ENCODE data around the gene MAGED2. TPM values are rescaled to one million over a fixed set of nuclear protein-coding genes. Genes with fewer than 3 reads are reported as not detected.
"Not testable (repeated sequence)": the region's sequence is repeated elsewhere in the genome, so short reads cannot be mapped to it uniquely, and the experiment has no call there.

The MAGED2 gene
- total RNA-seq (2021) (102 and 113 TPM in 2 replicates), Bru-seq, nascent RNA (percentile 59 among the genes with signal in this experiment), BruChase-seq, experiment 1, labeled RNA remaining after a 2-hour chase (percentile 65 among the genes with signal in this experiment), BruChase-seq, experiment 2, labeled RNA remaining after a 6-hour chase (percentile 78 among the genes with signal in this experiment)
- long read RNA-seq, transcript MAGED2-204 (13 exons, 2,048 nt), result minor isoform, 69 of 353 reads
- long read RNA-seq, transcript MAGED2-203 (12 exons, 2,066 nt), result minor isoform, 31 of 353 reads
- long read RNA-seq, transcript MAGED2-201 (12 exons, 1,958 nt), result minor isoform, 14 of 353 reads
- long read RNA-seq, transcript MAGED2-206 (13 exons, 2,189 nt), result major isoform, 162 of 353 reads
- long read RNA-seq, partial matches to known transcripts, result 31 of 353 reads
- long read RNA-seq, other reads (novel, unspliced or antisense), result 43 of 353 reads

- H3K4me1 ChIP-seq (ENCODE audit: insufficient read depth, low read length, poor library complexity, severe bottlenecking), result peaks cover 3% of the 10 kb centered on the region
- ChIA-PET POLR2A (ENCODE audit: low non-redundant PET) (no interaction called here), CTCF (no interaction called here)
These were observed at the start of gene MAGED2 for GRCh38 chrX:54807524-54808108. TSS of gene MAGED2 (plus strand) at chrX:54807745. CDS start at chrX:54809332, 1,587 bp downstream.

GRCh38 chrX:54758114-54759055 is 49.2 kb upstream of the MAGED2 start:
- H3K27me3 ChIP-seq (replicated peaks; ENCODE audit: insufficient read depth, low read depth, low read length, poor library complexity), result no peaks in the 10 kb centered on the region
- no peaks in the 10 kb centered on the region for H3K9me3 ChIP-seq (ENCODE audit: low read depth, low read length, poor library complexity, severe bottlenecking)
- ChIA-PET CTCF (no interaction called here), POLR2A (ENCODE audit: low non-redundant PET) (no interaction called here)
- intact Hi-C loops (cut with micrococcal nuclease; ENCODE audit: unreplicated experiment), result no loop called here
- TF ChIP-seq EZH2 (IDR thresholded peaks at IDR 0.05; ENCODE audit: borderline replicate concordance, low read depth, low read length, poor library complexity, severe bottlenecking) (no peak), CTCF (conservative IDR thresholded peaks at IDR 0.05; ENCODE audit: low read depth, low read length) (no peak)
- H3K27ac ChIP-seq (ENCODE audit: low read depth, low read length, poor library complexity, severe bottlenecking), result no peak overlapping the region
- H3K4me1 ChIP-seq (ENCODE audit: insufficient read depth, low read length, poor library complexity, severe bottlenecking), result no peaks in the 10 kb centered on the region
- no TSS peak for BruUV-seq (replicated peaks)
- H3K36me3 ChIP-seq (ENCODE audit: insufficient read depth, low read length, poor library complexity, severe bottlenecking), result no peaks in the 10 kb centered on the region
- DNase-seq (ENCODE audit: low spot score), result no peak
- no peak overlapping the region for H3K4me3 ChIP-seq (ENCODE audit: low read depth, low read length, poor library complexity, severe bottlenecking)

More at GRCh38 chrX:54807524-54808108, at the start of gene MAGED2:
- TF ChIP-seq EZH2 (IDR thresholded peaks at IDR 0.05; ENCODE audit: borderline replicate concordance, low read depth, low read length, poor library complexity, severe bottlenecking), result no peak
- no peak for TF ChIP-seq CTCF (conservative IDR thresholded peaks at IDR 0.05; ENCODE audit: low read depth, low read length)
- Histone ChIP-seq H3K9me3 (ENCODE audit: low read depth, low read length, poor library complexity, severe bottlenecking) (no peaks in the 10 kb centered on the region), H3K36me3 (ENCODE audit: insufficient read depth, low read length, poor library complexity, severe bottlenecking) (peaks cover 26% of the 10 kb centered on the region), H3K4me3 (ENCODE audit: low read depth, low read length, poor library complexity, severe bottlenecking) (peak within 1 kb of the TSS; percentile 54), H3K27me3 (replicated peaks; ENCODE audit: insufficient read depth, low read depth, low read length, poor library complexity) (no peaks in the 10 kb centered on the region), H3K27ac (ENCODE audit: low read depth, low read length, poor library complexity, severe bottlenecking) (peak within 1 kb of the TSS; percentile 49)
- peak; percentile 53 for DNase-seq (ENCODE audit: low spot score)
- intact Hi-C loops (cut with micrococcal nuclease; ENCODE audit: unreplicated experiment), result loop anchor here (10.0 kb wide), 1 partner anchor 163 kb away; no protein-coding TSS in a partner anchor
- no TSS peak for BruUV-seq (replicated peaks)

GRCh38 chrX:54774391-54775094 is 33.0 kb upstream of the MAGED2 start:
- BruUV-seq (replicated peaks); POLR2A ChIA-PET (ENCODE audit: low non-redundant PET); H3K9me3 ChIP-seq (ENCODE audit: low read depth, low read length, poor library complexity, severe bottlenecking); intact Hi-C loops (cut with micrococcal nuclease; ENCODE audit: unreplicated experiment); H3K27me3 ChIP-seq (replicated peaks; ENCODE audit: insufficient read depth, low read depth, low read length, poor library complexity); H3K4me3 ChIP-seq (ENCODE audit: low read depth, low read length, poor library complexity, severe bottlenecking); H3K36me3 ChIP-seq (ENCODE audit: insufficient read depth, low read length, poor library complexity, severe bottlenecking); H3K4me1 ChIP-seq (ENCODE audit: insufficient read depth, low read length, poor library complexity, severe bottlenecking); CTCF ChIA-PET; H3K27ac ChIP-seq (ENCODE audit: low read depth, low read length, poor library complexity, severe bottlenecking): not testable (repeated sequence)
- DNase-seq (ENCODE audit: low spot score), result peak; percentile 7
